K562 (cell line): ENCODE measurements around the gene KCTD18. TPM values are rescaled to one million over a fixed set of nuclear protein-coding genes. Genes with fewer than 3 reads are reported as not detected.
A peak's percentile ranks its signal among the peaks of the same experiment; 100 is the strongest.

Source experiments
- ATF1 ChIP-seq, 2 experiments: fragments of 450-650 bp in 1 of 2; IDR thresholded peaks; 2 replicates each; pipeline ENCODE4 v1.6.1; 2016; ENCODE audit warnings: missing compliant biosample characterization in 1 of 2, missing genetic modification characterization in 1 of 2
- CBX3 ChIP-seq, 2 experiments: IDR thresholded peaks; 1 replicate in 1 of 2; 2 replicates in 1 of 2; pipeline ENCODE4 v1.6.1; 2012; ENCODE audit warnings: inconsistent platforms in 2 of 2, low read length in 2 of 2, borderline replicate concordance in 1 of 2, control low read depth in 1 of 2
- ELK1 ChIP-seq: sonication (generic); formaldehyde crosslinking; IDR thresholded peaks from 2 replicates; pipeline ENCODE4 v1.8.1; 2022; ENCODE audit warnings: missing genetic modification reagents
- ESRRA ChIP-seq: fragments of 450-650 bp; IDR thresholded peaks from 2 replicates; pipeline ENCODE4 v1.6.1; 2014; ENCODE audit warnings: low read depth, mild to moderate bottlenecking, moderate library complexity, borderline replicate concordance
- ETS1 ChIP-seq: conservative IDR thresholded peaks from 2 replicates; pipeline ENCODE4 v1.6.1; 2011; ENCODE audit warnings: low read depth, mild to moderate bottlenecking, low read length; ENCODE audit not compliant: control insufficient read depth
- GABPB1 ChIP-seq: sonication (generic); formaldehyde crosslinking; IDR thresholded peaks from 2 replicates; pipeline ENCODE4 v1.8.0; 2022; ENCODE audit warnings: mild to moderate bottlenecking, missing genetic modification reagents
- HMG20A ChIP-seq: fragments of 450-650 bp; formaldehyde crosslinking; conservative IDR thresholded peaks from 2 replicates; pipeline ENCODE4 v1.4.0; 2020; ENCODE audit warnings: mild to moderate bottlenecking, mixed read lengths
- MNT ChIP-seq, 2 experiments: fragments of 450-650 bp; conservative IDR thresholded peaks; 2 replicates each; pipeline ENCODE4 v1.6.1; 2017; ENCODE audit warnings: mild to moderate bottlenecking in 2 of 2, moderate library complexity in 2 of 2
- NCOR1 ChIP-seq: fragments of 450-650 bp; IDR thresholded peaks from 2 replicates; pipeline ENCODE4 v1.6.1; 2016; ENCODE audit warnings: mild to moderate bottlenecking, moderate library complexity
- NEUROD1 ChIP-seq: fragments of 150-350 bp; IDR thresholded peaks from 2 replicates; pipeline ENCODE4 v1.6.1; 2014; ENCODE audit warnings: borderline replicate concordance, low read length, low read depth; ENCODE audit not compliant: partially characterized antibody
- NRF1 ChIP-seq, 2 experiments: fragments of 450-650 bp; IDR thresholded peaks in 1 of 2; conservative IDR thresholded peaks in 1 of 2; 2 replicates each; pipeline ENCODE4 v1.6.1; 2014; ENCODE audit warnings: mild to moderate bottlenecking in 2 of 2
- POLR2G ChIP-seq: fragments of 200-400 bp; formaldehyde crosslinking; IDR thresholded peaks from 2 replicates; pipeline ENCODE4 v1.6.1; 2017; ENCODE audit warnings: low read depth, mild to moderate bottlenecking, antibody characterized with exemption, low read length, moderate library complexity
- PRPF4 ChIP-seq: fragments of 200-400 bp; formaldehyde crosslinking; IDR thresholded peaks from one replicate; pipeline ENCODE4 v1.6.1; 2017; ENCODE audit warnings: low read length, low read depth, mild to moderate bottlenecking; ENCODE audit not compliant: insufficient read depth, poor library complexity, severe bottlenecking
- RBM22 ChIP-seq: fragments of 200-400 bp; formaldehyde crosslinking; IDR thresholded peaks from 2 replicates; pipeline ENCODE4 v1.6.1; 2018; ENCODE audit warnings: low read length, low read depth; ENCODE audit not compliant: poor library complexity, severe bottlenecking
- SMAD2 ChIP-seq: fragments of 150-350 bp; IDR thresholded peaks from 2 replicates; pipeline ENCODE4 v1.6.1; 2014; ENCODE audit warnings: low read depth, mild to moderate bottlenecking, low read length
- SNAPC5 ChIP-seq: fragments of 250-450 bp; sonication (Bioruptor Pico); IDR thresholded peaks from 2 replicates; pipeline ENCODE4 v1.8.0; 2021; ENCODE audit warnings: moderate library complexity, mild to moderate bottlenecking, inconsistent platforms
- TAF7 ChIP-seq: fragments of 450-650 bp; IDR thresholded peaks from 2 replicates; pipeline ENCODE4 v1.6.1; 2016; ENCODE audit warnings: missing genetic modification characterization, missing compliant biosample characterization
- THAP12 ChIP-seq: fragments of 250-450 bp; sonication (Bioruptor Pico); IDR thresholded peaks from 2 replicates; pipeline ENCODE4 v1.9.0; 2021; ENCODE audit warnings: mild to moderate bottlenecking, inconsistent platforms
- ZNF263 ChIP-seq: sonication (generic); formaldehyde crosslinking; IDR thresholded peaks from 2 replicates; pipeline ENCODE4 v1.8.0; 2022; ENCODE audit warnings: mild to moderate bottlenecking, missing genetic modification reagents, borderline replicate concordance
- ZNF444 ChIP-seq: fragments of 250-450 bp; sonication (Bioruptor Pico); IDR thresholded peaks from 2 replicates; pipeline ENCODE4 v1.4.0; 2020; ENCODE audit warnings: mild to moderate bottlenecking, moderate library complexity
- polyA plus RNA-seq, 8 experiments: library from polyadenylated mRNA; depleted of rRNA in 4 of 8; stranded (reverse) in 5 of 8; unstranded in 3 of 8; fragments of >200 nt; fragmentation: Nextera tagmentation in 2 of 8; fragmentation: Illumina TruSeq in 1 of 8; extraction: Ambion mirVana in 2 of 8; extraction: Trizol in 1 of 8; gene quantifications; 2 replicates each; pipeline versions ENCODE4 v1.2.1 to v1.2.3, GENCODE V29; 2011 to 2014; ENCODE audit warnings: inconsistent platforms in 1 of 8, missing spikeins in 1 of 8
- total RNA-seq, 7 experiments: library from RNA; depleted of rRNA in 6 of 7; stranded (reverse); fragments of >200 nt in 6 of 7; fragmentation: Illumina TruSeq in 2 of 7; extraction: Trizol in 2 of 7; gene quantifications; 2 replicates each; pipeline versions ENCODE4 v1.2.1 to v1.2.3, GENCODE V29; 2011 to 2021; ENCODE audit warnings: low replicate concordance in 1 of 7

The KCTD18 gene
- total and polyA plus RNA-seq, 9 of the 15 experiments (the other 6 are each of a cell fraction or from before 2014, with no cell fraction given) = 0.39 to 5.4 (median 3.8) TPM

DNA sequence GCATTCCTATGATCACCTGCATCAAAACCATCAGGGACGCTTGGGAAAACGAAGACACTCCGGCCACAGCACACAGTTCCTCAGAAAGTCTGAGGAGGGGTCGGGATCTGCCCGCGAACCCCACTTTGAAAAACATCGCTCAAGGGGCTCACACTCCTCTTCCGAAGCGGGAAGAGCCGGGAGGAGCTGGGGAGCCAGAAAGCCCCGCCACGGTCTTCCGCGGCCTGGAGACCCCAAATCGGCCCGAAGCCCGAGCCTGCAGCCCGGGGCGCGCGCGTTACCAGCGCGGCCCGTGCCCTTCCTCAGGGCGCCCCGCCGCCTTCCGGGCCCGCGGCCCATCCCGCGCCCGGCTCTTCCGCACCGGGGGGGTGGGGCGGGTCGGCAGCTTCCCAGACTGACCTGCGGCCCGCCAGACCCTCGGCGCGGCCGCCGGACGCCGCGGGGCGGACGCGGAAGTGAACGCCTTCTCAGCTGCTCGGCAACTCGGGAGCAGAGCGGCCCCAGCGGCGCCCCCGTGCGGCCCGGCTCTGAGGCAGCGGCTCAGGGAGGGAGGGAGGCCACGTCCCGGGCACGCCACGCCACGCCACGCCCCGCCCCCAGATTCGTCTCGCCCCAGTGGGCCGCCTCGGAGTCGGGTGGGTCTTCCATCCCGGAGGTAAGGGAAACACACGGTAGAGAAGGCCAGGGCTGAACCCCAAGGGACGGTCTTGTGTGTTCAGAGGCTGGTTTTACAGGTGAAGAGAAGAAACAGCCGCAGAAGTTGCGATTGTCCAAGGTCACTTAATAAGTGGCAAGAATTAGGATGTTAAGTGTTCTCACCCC lies at the start of gene KCTD18 (continued):
- TF ChIP-seq ELK1 (CRISPR knock-in tag) (no peak), ZNF444 (CRISPR knock-in tag) (no peak), GABPB1 (peak; percentile 76), THAP12 (CRISPR knock-in tag) (no peak), RBM22 (peak; percentile 31), NEUROD1 (peak; percentile 50), ESRRA (0 out of 2 replicates have a peak, but pooled peaks have one; percentile 42), NCOR1 (0 out of 2 replicates have a peak, but pooled peaks have one; percentile 10), MNT (conservative IDR thresholded peaks at IDR 0.05) (peak in 1 of 2 experiments; percentile 71; a peak in 3 of 4 replicates), TAF7 (tag) (no peak), SNAPC5 (CRISPR knock-in tag) (no peak), NRF1 (conservative IDR thresholded peaks at IDR 0.05 in 1 of 2, IDR thresholded peaks at IDR 0.05 in 1 of 2) (peak; percentile 35 to 49; a peak in 2 of 4 replicates), POLR2G (peak; percentile 90), ATF1 (CRISPR knock-in tag; IDR thresholded peaks at IDR 0.05) (no peak), ATF1 (tag; IDR thresholded peaks at IDR 0.05) (peak; percentile 54; the same call in 1 of the 2 replicates), ZNF263 (CRISPR knock-in tag) (peak; percentile 8; the same call in 1 of the 2 replicates), ETS1 (peak; percentile 78), PRPF4 (no peak), SMAD2 (no peak), HMG20A (CRISPR knock-in tag) (no peak), CBX3 (IDR thresholded peaks at IDR 0.05; ENCODE audit: borderline replicate concordance in 1 of 2, low read length in 2 of 2) (no peak)
